Ishikawa (cell line): ENCODE measurements around the gene ADGRF3.

Experiments
- CEBPB ChIP-seq: IDR thresholded peaks from 2 replicates; pipeline ENCODE4 v1.6.1; 2012
- CREB1 ChIP-seq: IDR thresholded peaks from 2 replicates; pipeline ENCODE4 v1.6.1; 2012; ENCODE audit warnings: low read depth
- EGR1 ChIP-seq: IDR thresholded peaks from 2 replicates; pipeline ENCODE4 v1.6.1; 2012
- EP300 ChIP-seq: IDR thresholded peaks from 2 replicates; pipeline ENCODE4 v1.6.1; 2012; ENCODE audit warnings: borderline replicate concordance
- FOXM1 ChIP-seq: IDR thresholded peaks from 2 replicates; pipeline ENCODE4 v1.6.1; 2012; ENCODE audit warnings: low read depth, borderline replicate concordance
- MAX ChIP-seq: IDR thresholded peaks from 2 replicates; pipeline ENCODE4 v1.6.1; 2012
- NFIC ChIP-seq: IDR thresholded peaks from 2 replicates; pipeline ENCODE4 v1.6.1; 2012
- RAD21 ChIP-seq: IDR thresholded peaks from 2 replicates; pipeline ENCODE4 v1.6.1; 2012; ENCODE audit warnings: low read depth
- TAF1 ChIP-seq: IDR thresholded peaks from 2 replicates; pipeline ENCODE4 v1.6.1; 2012; ENCODE audit warnings: low read depth, mild to moderate bottlenecking
- TCF12 ChIP-seq: IDR thresholded peaks from 2 replicates; pipeline ENCODE4 v1.6.1; 2012; ENCODE audit warnings: low read depth
- TEAD4 ChIP-seq: IDR thresholded peaks from 2 replicates; pipeline ENCODE4 v1.6.1; 2012
- YY1 ChIP-seq: IDR thresholded peaks from 2 replicates; pipeline ENCODE4 v1.6.1; 2012; ENCODE audit warnings: low read depth
- ZBTB7A ChIP-seq: IDR thresholded peaks from 2 replicates; pipeline ENCODE4 v1.6.1; 2012; ENCODE audit warnings: low read depth
- TF ChIP-seq, protein P1 (sequence below): IDR thresholded peaks from 2 replicates; pipeline ENCODE4 v1.6.1; 2012
- TF ChIP-seq, protein P2 (sequence below): IDR thresholded peaks from 2 replicates; pipeline ENCODE4 v1.6.1; 2012; ENCODE audit warnings: low read depth, mild to moderate bottlenecking

The ADGRF3 gene

DNA sequence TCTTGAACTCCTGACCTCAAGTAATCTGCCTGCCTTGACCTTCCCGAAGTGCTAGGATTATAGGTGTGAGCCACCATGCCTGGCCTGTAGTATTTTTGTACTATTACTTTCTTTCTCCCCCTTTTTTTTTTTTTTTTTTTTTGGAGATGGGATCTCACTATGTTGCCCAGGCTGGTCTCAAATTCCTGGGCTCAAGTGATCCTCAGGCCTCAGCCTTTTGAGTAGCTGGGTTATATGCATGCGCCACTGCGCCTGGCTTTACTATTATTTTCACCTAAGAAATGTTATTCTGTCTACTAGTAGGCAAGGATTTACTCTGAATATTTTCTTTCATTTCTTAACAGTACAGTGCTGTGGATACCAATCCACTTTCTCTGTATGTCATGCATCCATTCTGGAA lies 17.4 kb upstream of the ADGRF3 start:
- no peak for TF ChIP-seq EP300
- TF ChIP-seq CREB1 = no peak
- TF ChIP-seq TAF1 = no peak
- no peak for TF ChIP-seq FOXM1
- TF ChIP-seq MAX = no peak
- TF ChIP-seq YY1 = no peak
- TF ChIP-seq, protein P1, sequence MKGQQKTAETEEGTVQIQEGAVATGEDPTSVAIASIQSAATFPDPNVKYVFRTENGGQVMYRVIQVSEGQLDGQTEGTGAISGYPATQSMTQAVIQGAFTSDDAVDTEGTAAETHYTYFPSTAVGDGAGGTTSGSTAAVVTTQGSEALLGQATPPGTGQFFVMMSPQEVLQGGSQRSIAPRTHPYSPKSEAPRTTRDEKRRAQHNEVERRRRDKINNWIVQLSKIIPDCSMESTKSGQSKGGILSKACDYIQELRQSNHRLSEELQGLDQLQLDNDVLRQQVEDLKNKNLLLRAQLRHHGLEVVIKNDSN = no peak
- no peak for TF ChIP-seq EGR1

DNA sequence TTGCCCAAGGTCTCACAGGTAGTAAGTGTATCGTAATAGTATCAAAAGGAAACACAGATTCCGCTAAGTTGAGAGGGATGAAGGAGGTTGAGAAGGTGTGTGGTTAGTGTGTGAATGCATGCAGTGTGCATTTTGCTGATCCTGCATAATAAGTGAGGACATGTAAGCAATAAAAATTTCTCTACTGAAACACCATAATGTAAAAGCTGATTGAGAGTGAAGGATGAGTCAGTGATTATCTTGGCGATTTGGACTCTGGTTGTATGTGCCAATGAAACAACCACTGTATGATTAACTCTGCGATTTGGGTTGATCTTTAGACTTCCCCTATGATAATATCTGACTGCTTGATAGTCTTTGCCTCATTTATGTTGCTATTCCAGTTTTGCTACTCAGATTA lies 16.7 kb upstream of the ADGRF3 start:
- TF ChIP-seq, protein P1 = no peak
- TF ChIP-seq EP300 (no peak), NFIC (no peak), MAX (no peak), FOXM1 (no peak), CREB1 (no peak), YY1 (no peak), EGR1 (no peak), TEAD4 (no peak), RAD21 (no peak), CEBPB (no peak), TCF12 (no peak), TAF1 (no peak)
- TF ChIP-seq, protein P2, sequence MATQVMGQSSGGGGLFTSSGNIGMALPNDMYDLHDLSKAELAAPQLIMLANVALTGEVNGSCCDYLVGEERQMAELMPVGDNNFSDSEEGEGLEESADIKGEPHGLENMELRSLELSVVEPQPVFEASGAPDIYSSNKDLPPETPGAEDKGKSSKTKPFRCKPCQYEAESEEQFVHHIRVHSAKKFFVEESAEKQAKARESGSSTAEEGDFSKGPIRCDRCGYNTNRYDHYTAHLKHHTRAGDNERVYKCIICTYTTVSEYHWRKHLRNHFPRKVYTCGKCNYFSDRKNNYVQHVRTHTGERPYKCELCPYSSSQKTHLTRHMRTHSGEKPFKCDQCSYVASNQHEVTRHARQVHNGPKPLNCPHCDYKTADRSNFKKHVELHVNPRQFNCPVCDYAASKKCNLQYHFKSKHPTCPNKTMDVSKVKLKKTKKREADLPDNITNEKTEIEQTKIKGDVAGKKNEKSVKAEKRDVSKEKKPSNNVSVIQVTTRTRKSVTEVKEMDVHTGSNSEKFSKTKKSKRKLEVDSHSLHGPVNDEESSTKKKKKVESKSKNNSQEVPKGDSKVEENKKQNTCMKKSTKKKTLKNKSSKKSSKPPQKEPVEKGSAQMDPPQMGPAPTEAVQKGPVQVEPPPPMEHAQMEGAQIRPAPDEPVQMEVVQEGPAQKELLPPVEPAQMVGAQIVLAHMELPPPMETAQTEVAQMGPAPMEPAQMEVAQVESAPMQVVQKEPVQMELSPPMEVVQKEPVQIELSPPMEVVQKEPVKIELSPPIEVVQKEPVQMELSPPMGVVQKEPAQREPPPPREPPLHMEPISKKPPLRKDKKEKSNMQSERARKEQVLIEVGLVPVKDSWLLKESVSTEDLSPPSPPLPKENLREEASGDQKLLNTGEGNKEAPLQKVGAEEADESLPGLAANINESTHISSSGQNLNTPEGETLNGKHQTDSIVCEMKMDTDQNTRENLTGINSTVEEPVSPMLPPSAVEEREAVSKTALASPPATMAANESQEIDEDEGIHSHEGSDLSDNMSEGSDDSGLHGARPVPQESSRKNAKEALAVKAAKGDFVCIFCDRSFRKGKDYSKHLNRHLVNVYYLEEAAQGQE = no peak

DNA sequence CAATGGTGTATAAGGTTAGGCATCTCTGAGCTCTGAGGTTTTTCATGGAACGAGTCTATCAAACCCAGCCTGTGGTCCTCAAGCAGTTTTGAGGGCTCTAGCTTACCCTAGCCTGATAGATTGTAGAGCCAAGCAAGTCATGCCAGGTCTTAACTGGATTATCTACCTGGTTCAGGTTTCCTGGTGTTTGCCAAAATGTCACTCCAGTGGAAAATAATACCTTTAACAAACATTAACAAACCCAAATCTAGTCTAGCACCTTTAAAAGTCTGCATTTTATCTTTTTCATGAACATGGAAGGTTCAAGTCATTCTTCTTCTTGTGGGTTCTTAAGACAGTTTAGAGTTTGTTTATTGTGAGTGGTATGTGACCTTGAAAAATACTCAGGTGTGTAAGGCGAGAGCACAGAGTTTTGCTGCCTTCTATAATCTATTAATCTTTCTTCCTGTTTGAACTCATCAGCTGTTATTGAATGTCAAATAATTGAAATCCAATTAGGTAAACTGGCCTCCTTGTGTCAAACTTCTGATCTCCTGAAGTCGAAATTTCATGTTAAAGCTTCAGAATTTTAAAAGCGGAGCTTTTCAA lies 13.4 kb upstream of the ADGRF3 start:
- no peak for TF ChIP-seq CEBPB
- TF ChIP-seq RAD21 = no peak
- TF ChIP-seq TCF12 = no peak
- TF ChIP-seq, protein P2 = no peak
- no peak for TF ChIP-seq ZBTB7A
- no peak for TF ChIP-seq FOXM1
- TF ChIP-seq YY1 = no peak
- no peak for TF ChIP-seq CREB1
- no peak for TF ChIP-seq TEAD4
- TF ChIP-seq TAF1 = no peak
- TF ChIP-seq EP300 = no peak
- no peak for TF ChIP-seq MAX
- TF ChIP-seq, protein P1 = no peak
- TF ChIP-seq EGR1 = no peak
- no peak for TF ChIP-seq NFIC

GRCh38 chr2:26356771-26357170 lies 10.2 kb upstream of the ADGRF3 start:
- TF ChIP-seq YY1 (no peak), CREB1 (no peak), TCF12 (no peak), TAF1 (no peak), FOXM1 (no peak), TEAD4 (no peak), RAD21 (no peak), EP300 (no peak), CEBPB (no peak), NFIC (no peak), MAX (no peak), ZBTB7A (no peak), EGR1 (no peak)
- TF ChIP-seq, protein P2 = no peak
- TF ChIP-seq, protein P1 = no peak
